IMR-90 (cell line): Measurements from ENCODE around the gene SRR. TPM values are rescaled to one million over a fixed set of nuclear protein-coding genes. Genes with fewer than 3 reads are reported as not detected.

Source experiments
- ATAC-seq: fragments of 200-7000 bp; cut with Tn5 transposase; 2 replicates; pipeline ENCODE4 v1.9.1; 2020; ENCODE audit warnings: low read depth, mild to moderate bottlenecking, moderate library complexity
- BruUV-seq: library from RNA; stranded (reverse); fragments of 400-500 nt; replicated peaks from 2 replicates; lab custom pipeline; 2021; lab: Mats Ljungman, UMichigan
- CTCF ChIA-PET: fragments of 300-600 bp; formaldehyde crosslinking; extraction: SDS; loops from one replicate; lab custom pipeline; 2021; ENCODE audit warnings: antibody characterized with exemption; lab: Yijun Ruan, JAX
- POLR2A ChIA-PET: fragments of 300-600 bp; sonication (Branson Sonifier 250); formaldehyde crosslinking; loops from one replicate; lab custom pipeline; 2022; ENCODE audit warnings: antibody characterized with exemption; ENCODE audit not compliant: unreplicated experiment; lab: Charles Lee
- DNase-seq: peaks from one replicate; pipeline ENCODE4 v3.0.0; 2013
- H2AFZ ChIP-seq: replicated peaks from 2 replicates; pipeline ENCODE3; 2013; ENCODE audit warnings: low read length, mild to moderate bottlenecking; ENCODE audit not compliant: poor library complexity
- H2AK5ac ChIP-seq: 2 replicates; pipeline ENCODE4 v1.6.1; 2013; ENCODE audit warnings: low read depth, low read length, inconsistent platforms
- H2AK9ac ChIP-seq: replicated peaks from 2 replicates; pipeline ENCODE3; 2013; ENCODE audit warnings: mild to moderate bottlenecking, low read depth, low read length, moderate library complexity; ENCODE audit not compliant: poor library complexity
- H2BK120ac ChIP-seq: 2 replicates; pipeline ENCODE4 v1.6.1; 2013; ENCODE audit warnings: low read depth, low read length, inconsistent platforms
- H2BK15ac ChIP-seq: 3 replicates; pipeline ENCODE4 v1.6.1; 2013; ENCODE audit warnings: low read depth, low read length, inconsistent platforms
- H2BK20ac ChIP-seq: 2 replicates; pipeline ENCODE4 v1.6.1; 2013; ENCODE audit warnings: low read depth, mild to moderate bottlenecking, inconsistent platforms, low read length, moderate library complexity
- H2BK5ac ChIP-seq: 2 replicates; pipeline ENCODE4 v1.6.1; 2013; ENCODE audit warnings: mild to moderate bottlenecking, low read depth, low read length, inconsistent platforms; ENCODE audit not compliant: poor library complexity, severe bottlenecking
- H3K14ac ChIP-seq: replicated peaks from 2 replicates; pipeline ENCODE4 v1.6.1; 2013; ENCODE audit warnings: low read depth, low read length, inconsistent platforms
- H3K18ac ChIP-seq: 2 replicates; pipeline ENCODE4 v1.6.1; 2013; ENCODE audit warnings: low read depth, low read length, control low read depth
- H3K23ac ChIP-seq: 2 replicates; pipeline ENCODE4 v1.6.1; 2013; ENCODE audit warnings: low read depth, low read length, inconsistent platforms
- H3K27ac ChIP-seq: 2 replicates; pipeline ENCODE4 v1.5.1; 2013; ENCODE audit warnings: mild to moderate bottlenecking, control low read depth, low read length; ENCODE audit not compliant: insufficient read depth
- H3K27me3 ChIP-seq: 2 replicates; pipeline ENCODE4 v1.6.1; 2013; ENCODE audit warnings: low read length; ENCODE audit not compliant: control insufficient read depth, insufficient read depth
- H3K36me3 ChIP-seq: 2 replicates; pipeline ENCODE4 v1.6.1; 2013; ENCODE audit warnings: low read length, mixed read lengths; ENCODE audit not compliant: control insufficient read depth, insufficient read depth
- H3K4ac ChIP-seq: 2 replicates; pipeline ENCODE4 v1.6.1; 2013; ENCODE audit warnings: low read depth, low read length, inconsistent platforms
- H3K4me1 ChIP-seq: 2 replicates; pipeline ENCODE4 v1.6.1; 2013; ENCODE audit warnings: low read length, mixed read lengths; ENCODE audit not compliant: control insufficient read depth, insufficient read depth
- H3K4me2 ChIP-seq: 2 replicates; pipeline ENCODE4 v1.6.1; 2013; ENCODE audit warnings: low read depth, mild to moderate bottlenecking, control low read depth, low read length, moderate library complexity
- H3K4me3 ChIP-seq: 2 replicates; pipeline ENCODE4 v1.5.1; 2013; ENCODE audit warnings: low read depth, mild to moderate bottlenecking, control low read depth, low read length, moderate library complexity; ENCODE audit not compliant: insufficient read depth
- H3K56ac ChIP-seq: 2 replicates; pipeline ENCODE4 v1.6.1; 2013; ENCODE audit warnings: low read length, inconsistent platforms; ENCODE audit not compliant: insufficient read depth; ENCODE audit errors: extremely low read depth
- H3K79me1 ChIP-seq, 2 experiments: 2 replicates each; pipeline ENCODE4 v1.6.1; 2013; ENCODE audit warnings: low read length in 2 of 2, inconsistent platforms in 1 of 2, low read depth in 1 of 2
- H3K9ac ChIP-seq: 2 replicates; pipeline ENCODE4 v1.6.1; 2013; ENCODE audit warnings: low read depth, low read length, control low read depth
- H3K9me1 ChIP-seq: 2 replicates; pipeline ENCODE4 v1.6.1; 2013; ENCODE audit warnings: low read length, inconsistent platforms; ENCODE audit not compliant: insufficient read depth
- H3K9me3 ChIP-seq: 2 replicates; pipeline ENCODE4 v1.6.1; 2013; ENCODE audit warnings: low read length; ENCODE audit not compliant: control insufficient read depth, insufficient read depth
- H4K20me1 ChIP-seq: 2 replicates; pipeline ENCODE4 v1.6.1; 2013; ENCODE audit warnings: low read length, inconsistent platforms; ENCODE audit not compliant: insufficient read depth
- H4K5ac ChIP-seq: 2 replicates; pipeline ENCODE4 v1.6.1; 2013; ENCODE audit warnings: mild to moderate bottlenecking, low read depth, low read length, control low read depth
- H4K8ac ChIP-seq, 2 experiments: 2 replicates each; pipeline ENCODE4 v1.6.1; 2013; ENCODE audit warnings: low read depth in 2 of 2, low read length in 2 of 2, control low read depth in 1 of 2, inconsistent platforms in 1 of 2
- H4K91ac ChIP-seq: 2 replicates; pipeline ENCODE4 v1.6.1; 2013; ENCODE audit warnings: low read depth, low read length, inconsistent platforms; ENCODE audit not compliant: insufficient read depth
- BHLHE40 ChIP-seq: fragments of 150-350 bp; IDR thresholded peaks from 2 replicates; pipeline ENCODE4 v1.6.1; 2016; ENCODE audit warnings: mild to moderate bottlenecking, low read depth, low read length
- CHD1 ChIP-seq: IDR thresholded peaks from 2 replicates; pipeline ENCODE4 v1.6.1; 2012; ENCODE audit warnings: low read depth, low read length, improper control_type of control experiment
- FOS ChIP-seq: fragments of 150-350 bp; IDR thresholded peaks from 2 replicates; pipeline ENCODE4 v1.6.1; 2016; ENCODE audit warnings: low read depth, low read length
- MXI1 ChIP-seq: IDR thresholded peaks from 2 replicates; pipeline ENCODE4 v1.6.1; 2012; ENCODE audit warnings: low read depth, mild to moderate bottlenecking, low read length, moderate library complexity, borderline replicate concordance
- POLR2A ChIP-seq: IDR thresholded peaks from 2 replicates; pipeline ENCODE4 v1.6.1; 2012; ENCODE audit warnings: mild to moderate bottlenecking, low read depth, low read length
- RAD21 ChIP-seq: IDR thresholded peaks from 2 replicates; pipeline ENCODE4 v1.6.1; 2012; ENCODE audit warnings: low read length, improper control_type of control experiment
- RCOR1 ChIP-seq: IDR thresholded peaks from 2 replicates; pipeline ENCODE4 v1.6.1; 2012; ENCODE audit warnings: mild to moderate bottlenecking, low read length, improper control_type of control experiment; ENCODE audit not compliant: insufficient replicate concordance
- RFX5 ChIP-seq: IDR thresholded peaks from 2 replicates; pipeline ENCODE4 v1.8.0; 2012; ENCODE audit warnings: low read depth, mild to moderate bottlenecking, low read length, moderate library complexity
- SMC3 ChIP-seq: fragments of 150-350 bp; IDR thresholded peaks from 2 replicates; pipeline ENCODE4 v1.6.1; 2016; ENCODE audit warnings: low read depth, mild to moderate bottlenecking, antibody characterized with exemption, low read length, moderate library complexity
- WGBS, 2 experiments: methylation state at CpG; one replicate each; pipeline versions ENCODE4 v1.1.5 to v1.1.7; 2013; ENCODE audit warnings: missing lambda C conversion rate in 2 of 2; ENCODE audit not compliant: insufficient read length in 1 of 2; ENCODE audit errors: extremely low coverage in 2 of 2; 5-methylcytosine and 5-hydroxymethylcytosine counted together
- dilution Hi-C: fragments of 300-500 bp; cut with HindIII; formaldehyde crosslinking; loops from one replicate; pipeline ENCODE4 v1.14.3; 2018; ENCODE audit warnings: low sequenced_read_pairs; ENCODE audit not compliant: unreplicated experiment
- in situ Hi-C: fragments of 300-500 bp; cut with MboI; formaldehyde crosslinking; loops from 3 replicates; pipeline ENCODE4 v1.14.3; 2019; ENCODE audit warnings: low sequenced_read_pairs, inconsistent platforms, mixed read lengths
- intact Hi-C: fragments of 100-400 bp; cut with micrococcal nuclease; formaldehyde crosslinking; loops from 2 replicates; pipeline ENCODE4 v1.10.0; 2022
- polyA plus RNA-seq, 3 experiments: library from polyadenylated mRNA; depleted of rRNA; stranded (reverse); fragments of >200 nt; gene quantifications; 2 replicates each; pipeline ENCODE4 v1.2.3, GENCODE V29; 2012; ENCODE audit warnings: low replicate concordance in 1 of 3
- total RNA-seq: library from RNA; depleted of rRNA; stranded (reverse); fragments of >200 nt; gene quantifications from 2 replicates; pipeline ENCODE4 v1.2.3, GENCODE V29; 2012
- TF ChIP-seq, protein P1 (sequence below): fragments of 150-350 bp; IDR thresholded peaks from 2 replicates; pipeline ENCODE4 v1.6.1; 2016; ENCODE audit warnings: low read depth, mild to moderate bottlenecking, low read length, moderate library complexity, borderline replicate concordance
- TF ChIP-seq, protein P2 (sequence below): fragments of 150-350 bp; IDR thresholded peaks from 2 replicates; pipeline ENCODE4 v1.6.1; 2017; ENCODE audit warnings: mild to moderate bottlenecking, antibody characterized with exemption, low read length, low read depth

The SRR gene
- total and polyA plus RNA-seq, 2 of the 4 experiments (the other 2 are of a cell fraction): 14.5 to 52.7 TPM

DNA sequence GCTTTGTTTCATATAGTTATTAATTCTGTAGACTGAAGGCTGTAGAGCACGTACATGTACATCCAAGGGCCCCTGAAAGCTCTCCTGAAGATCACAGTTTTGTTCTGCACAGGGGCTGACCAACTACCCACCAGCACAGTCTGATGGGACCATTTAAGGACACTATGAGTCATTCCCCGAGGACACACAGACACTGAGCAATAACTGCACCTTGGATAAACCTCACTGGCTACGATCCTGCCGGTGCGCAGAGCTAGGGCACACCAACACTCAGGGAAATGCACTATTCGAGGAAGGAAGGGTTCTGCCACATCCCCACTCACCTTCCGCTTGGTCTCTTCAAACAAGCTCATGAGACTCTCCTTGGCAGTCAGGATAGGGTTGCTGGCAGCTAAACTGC is 20.4 kb upstream of the SRR start:
- no peak overlapping the region for H3K9ac ChIP-seq
- no peak overlapping the region for H3K18ac ChIP-seq
- no peaks in the 10 kb centered on the region; the same call in 1 of the 2 replicates for H4K20me1 ChIP-seq
- H3K27ac ChIP-seq: no peak overlapping the region
- H2AFZ ChIP-seq: no peak overlapping the region
- H2AK9ac ChIP-seq: no peak overlapping the region
- peaks cover 30% of the 10 kb centered on the region for H3K36me3 ChIP-seq
- no peak overlapping the region for H4K5ac ChIP-seq
- peak; percentile 28; the same call in 1 of the 2 replicates for ATAC-seq
- no peak overlapping the region for H2BK15ac ChIP-seq
- DNase-seq: peak; percentile 11
- TF ChIP-seq BHLHE40 (no peak), RCOR1 (no peak), RFX5 (no peak), MXI1 (no peak), CHD1 (no peak), SMC3 (no peak), FOS (no peak), POLR2A (no peak), RAD21 (no peak)
- TF ChIP-seq, protein P1, sequence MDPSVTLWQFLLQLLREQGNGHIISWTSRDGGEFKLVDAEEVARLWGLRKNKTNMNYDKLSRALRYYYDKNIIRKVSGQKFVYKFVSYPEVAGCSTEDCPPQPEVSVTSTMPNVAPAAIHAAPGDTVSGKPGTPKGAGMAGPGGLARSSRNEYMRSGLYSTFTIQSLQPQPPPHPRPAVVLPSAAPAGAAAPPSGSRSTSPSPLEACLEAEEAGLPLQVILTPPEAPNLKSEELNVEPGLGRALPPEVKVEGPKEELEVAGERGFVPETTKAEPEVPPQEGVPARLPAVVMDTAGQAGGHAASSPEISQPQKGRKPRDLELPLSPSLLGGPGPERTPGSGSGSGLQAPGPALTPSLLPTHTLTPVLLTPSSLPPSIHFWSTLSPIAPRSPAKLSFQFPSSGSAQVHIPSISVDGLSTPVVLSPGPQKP: no peak
- TF ChIP-seq, protein P2, sequence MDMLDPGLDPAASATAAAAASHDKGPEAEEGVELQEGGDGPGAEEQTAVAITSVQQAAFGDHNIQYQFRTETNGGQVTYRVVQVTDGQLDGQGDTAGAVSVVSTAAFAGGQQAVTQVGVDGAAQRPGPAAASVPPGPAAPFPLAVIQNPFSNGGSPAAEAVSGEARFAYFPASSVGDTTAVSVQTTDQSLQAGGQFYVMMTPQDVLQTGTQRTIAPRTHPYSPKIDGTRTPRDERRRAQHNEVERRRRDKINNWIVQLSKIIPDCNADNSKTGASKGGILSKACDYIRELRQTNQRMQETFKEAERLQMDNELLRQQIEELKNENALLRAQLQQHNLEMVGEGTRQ: no peak
- H3K23ac ChIP-seq: no peak overlapping the region
- H4K8ac ChIP-seq: no peak overlapping the region
- no peak overlapping the region for H2BK120ac ChIP-seq
- CTCF ChIA-PET: interaction anchor here (1.0 to 1.7 kb wide), 4 partner anchors 11 to 229 kb away, joined by 3 to 4 read pairs (median 4); no protein-coding TSS in a partner anchor
- no peak overlapping the region for H2AK5ac ChIP-seq
- peaks cover 7% of the 10 kb centered on the region for H3K4me1 ChIP-seq
- H3K14ac ChIP-seq: no peak overlapping the region
- BruUV-seq: no TSS peak
- H3K4ac ChIP-seq: peak overlapping the region; percentile 31; the same call in 1 of the 2 replicates
- no peak overlapping the region for H4K91ac ChIP-seq
- no peak overlapping the region for H3K56ac ChIP-seq
- in situ Hi-C loops: loop anchor here (10.0 kb wide), 1 partner anchor 379 kb away; no protein-coding TSS in a partner anchor
- no peaks in the 10 kb centered on the region for H3K27me3 ChIP-seq
- no peak overlapping the region for H2BK5ac ChIP-seq
- H3K9me1 ChIP-seq: no peaks in the 10 kb centered on the region
- intact Hi-C loops: loop anchor here (2.0 kb wide), 1 partner anchor 39 kb away; no protein-coding TSS in a partner anchor
- POLR2A ChIA-PET: no interaction called here
- no peak overlapping the region for H3K4me2 ChIP-seq
- H3K4me3 ChIP-seq: no peak overlapping the region
- peaks cover 15 to 21% of the 10 kb centered on the region in 2 experiments for H3K79me1 ChIP-seq
- H2BK20ac ChIP-seq: no peak overlapping the region
- 0% methylated on average over 1 of the region's 7 CpGs; no CpG with 5 or more reads in 1 of the 2 experiments for WGBS, 2 experiments
- H3K9me3 ChIP-seq: no peaks in the 10 kb centered on the region
- dilution Hi-C loops: no loop called here
